ENCODE results near the gene HINT2.
A peak's percentile ranks its signal among the peaks of the same experiment; 100 is the strongest.

HINT2 gene

GRCh38 chr9:35814841-35815543 is at the start of gene HINT2:
TSS of gene HINT2 (minus strand) at chr9:35815042. CDS start at chr9:35814979, 63 bp downstream.
- DNase-seq, result peak; percentile 98

- DNase-seq, result no peak
Observed at GRCh38 chr9:35863583-35863982, 48.7 kb upstream of the HINT2 start.

GRCh38 chr9:35862328-35862727 is 47.5 kb upstream of the HINT2 start:
- DNase-seq, result no peak

- DNase-seq, result no peak
Observed at GRCh38 chr9:35861161-35861897, 46.5 kb upstream of the HINT2 start.

GRCh38 chr9:35859990-35860339 is 45.1 kb upstream of the HINT2 start:
- no peak for DNase-seq

- peak; percentile 8 for DNase-seq
Observed at GRCh38 chr9:35859310-35859989, 44.6 kb upstream of the HINT2 start.

GRCh38 chr9:35858458-35858857 is 43.6 kb upstream of the HINT2 start:
- no peak for DNase-seq

GRCh38 chr9:35856882-35857281 is 42.0 kb upstream of the HINT2 start:
- DNase-seq, result no peak

- no peak for DNase-seq
Observed at GRCh38 chr9:35856206-35856605, 41.4 kb upstream of the HINT2 start.

- no peak for DNase-seq
Observed at GRCh38 chr9:35854091-35854762, 39.4 kb upstream of the HINT2 start.

- no peak for DNase-seq
Observed at GRCh38 chr9:35852876-35853865, 38.3 kb upstream of the HINT2 start.

- no peak for DNase-seq
Observed at GRCh38 chr9:35852267-35852815, 37.5 kb upstream of the HINT2 start.

GRCh38 chr9:35847792-35848572 is 33.1 kb upstream of the HINT2 start:
- peak; percentile 15 for DNase-seq

GRCh38 chr9:35845824-35846771 is 31.3 kb upstream of the HINT2 start:
- DNase-seq, result no peak

GRCh38 chr9:35844628-35845270 is 29.9 kb upstream of the HINT2 start:
- DNase-seq, result no peak

GRCh38 chr9:35842795-35843194 is 28.0 kb upstream of the HINT2 start:
- no peak for DNase-seq

- DNase-seq, result no peak
Observed at GRCh38 chr9:35842020-35842745, 27.3 kb upstream of the HINT2 start.

- DNase-seq, result no peak
Observed at GRCh38 chr9:35841645-35841900, 26.7 kb upstream of the HINT2 start.

All from activated naive CD4-positive, alpha-beta T cell treated with Interleukin-2 at 50 U/mL for 16 hours (primary cell).